BE2C (cell line): ENCODE data around the gene HDAC1.

Source experiments
- DNase-seq: peaks from one replicate; pipeline ENCODE4 v3.0.0-alpha.2; 2020
- H3K27me3 ChIP-seq: fragments of 250-450 bp; sonication (Bioruptor Pico); 2 replicates; pipeline ENCODE4 v1.5.1; 2020; ENCODE audit warnings: mild to moderate bottlenecking
- H3K36me3 ChIP-seq: fragments of 250-450 bp; sonication (Bioruptor Pico); 2 replicates; pipeline ENCODE4 v1.5.1; 2020; ENCODE audit warnings: mild to moderate bottlenecking
- H3K4me1 ChIP-seq: fragments of 250-450 bp; sonication (Bioruptor Pico); 2 replicates; pipeline ENCODE4 v1.5.1; 2020
- H3K4me3 ChIP-seq: 2 replicates; pipeline ENCODE4 v1.5.1; 2011; ENCODE audit warnings: low read depth, low read length
- H3K9me3 ChIP-seq: fragments of 250-450 bp; sonication (Bioruptor Pico); 2 replicates; pipeline ENCODE4 v1.5.1; 2020
- TF ChIP-seq, protein P1 (sequence below): IDR thresholded peaks from 2 replicates; pipeline ENCODE4 v1.5.1; 2012; ENCODE audit warnings: mild to moderate bottlenecking, low read depth, low read length

The HDAC1 gene

DNA sequence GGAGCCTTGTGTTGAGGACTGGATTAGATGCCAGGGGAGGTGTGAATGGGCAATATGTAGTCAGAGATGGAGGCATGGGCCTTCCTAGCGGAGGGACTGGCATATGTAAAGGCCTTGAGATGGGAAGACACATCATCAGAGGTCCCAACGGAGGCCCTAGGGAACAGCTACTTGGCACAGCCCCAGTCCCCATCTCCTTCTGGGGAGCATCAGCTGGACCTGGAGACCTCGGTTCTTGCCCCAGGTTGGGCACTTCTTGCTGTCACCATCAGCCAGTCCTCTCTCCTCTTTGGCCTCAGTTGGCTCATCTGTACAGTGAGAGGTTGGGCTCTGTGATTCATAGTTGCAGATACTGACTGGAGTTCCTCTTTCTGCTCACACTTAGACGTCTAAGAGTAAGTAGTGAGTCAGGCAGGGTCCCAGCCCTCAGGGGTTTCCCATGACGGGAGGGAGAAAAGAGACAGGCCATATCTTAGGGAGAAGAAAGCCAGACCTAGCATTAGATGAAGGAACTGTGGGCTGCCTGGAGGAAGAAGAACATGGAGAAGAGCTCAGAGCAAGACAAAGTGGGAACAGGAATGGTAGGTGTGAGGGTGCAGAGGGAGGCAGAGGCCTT, 47.6 kb downstream of the HDAC1 start:
- DNase-seq = no peak
- no peaks in the 10 kb centered on the region for H3K9me3 ChIP-seq
- H3K27me3 ChIP-seq = no peaks in the 10 kb centered on the region
- H3K4me3 ChIP-seq = no peak overlapping the region
- TF ChIP-seq, protein P1, sequence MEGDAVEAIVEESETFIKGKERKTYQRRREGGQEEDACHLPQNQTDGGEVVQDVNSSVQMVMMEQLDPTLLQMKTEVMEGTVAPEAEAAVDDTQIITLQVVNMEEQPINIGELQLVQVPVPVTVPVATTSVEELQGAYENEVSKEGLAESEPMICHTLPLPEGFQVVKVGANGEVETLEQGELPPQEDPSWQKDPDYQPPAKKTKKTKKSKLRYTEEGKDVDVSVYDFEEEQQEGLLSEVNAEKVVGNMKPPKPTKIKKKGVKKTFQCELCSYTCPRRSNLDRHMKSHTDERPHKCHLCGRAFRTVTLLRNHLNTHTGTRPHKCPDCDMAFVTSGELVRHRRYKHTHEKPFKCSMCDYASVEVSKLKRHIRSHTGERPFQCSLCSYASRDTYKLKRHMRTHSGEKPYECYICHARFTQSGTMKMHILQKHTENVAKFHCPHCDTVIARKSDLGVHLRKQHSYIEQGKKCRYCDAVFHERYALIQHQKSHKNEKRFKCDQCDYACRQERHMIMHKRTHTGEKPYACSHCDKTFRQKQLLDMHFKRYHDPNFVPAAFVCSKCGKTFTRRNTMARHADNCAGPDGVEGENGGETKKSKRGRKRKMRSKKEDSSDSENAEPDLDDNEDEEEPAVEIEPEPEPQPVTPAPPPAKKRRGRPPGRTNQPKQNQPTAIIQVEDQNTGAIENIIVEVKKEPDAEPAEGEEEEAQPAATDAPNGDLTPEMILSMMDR = no peak
- no peaks in the 10 kb centered on the region for H3K4me1 ChIP-seq
- H3K36me3 ChIP-seq = no peaks in the 10 kb centered on the region; the same call in 1 of the 2 replicates

DNA sequence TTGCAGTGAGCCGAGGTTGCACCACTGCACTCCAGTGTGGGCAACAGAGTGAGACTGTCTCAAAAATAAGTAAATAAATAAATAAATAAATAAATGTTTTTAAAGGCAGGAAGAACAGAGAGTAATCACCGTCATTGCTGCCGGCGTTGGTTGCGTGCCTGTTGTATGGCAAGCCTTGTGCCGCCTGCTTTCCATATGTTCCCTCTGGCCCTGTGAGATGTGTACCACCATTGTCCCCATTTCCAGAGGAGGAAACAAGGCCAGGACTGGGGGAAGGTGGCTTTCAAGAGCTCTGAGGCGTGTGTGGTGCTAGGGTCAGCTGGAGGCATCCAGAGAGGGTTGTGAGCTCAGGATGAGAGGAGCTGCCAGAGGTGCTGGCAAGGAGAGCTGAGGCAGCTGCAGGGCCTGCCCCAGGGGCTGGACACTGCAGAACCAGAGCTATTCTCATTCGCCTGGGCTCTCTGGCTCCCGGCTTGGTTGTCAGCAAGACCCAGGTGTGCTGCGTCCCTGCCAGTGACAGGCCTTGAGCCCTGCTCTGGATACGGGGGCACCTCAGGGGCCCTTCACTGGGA, 49.4 kb downstream of the HDAC1 start:
- no peak for DNase-seq
- no peaks in the 10 kb centered on the region for H3K36me3 ChIP-seq
- H3K4me3 ChIP-seq = no peak overlapping the region
- H3K9me3 ChIP-seq = no peaks in the 10 kb centered on the region
- no peaks in the 10 kb centered on the region for H3K4me1 ChIP-seq
- TF ChIP-seq, protein P1 = no peak
- no peaks in the 10 kb centered on the region for H3K27me3 ChIP-seq

DNA sequence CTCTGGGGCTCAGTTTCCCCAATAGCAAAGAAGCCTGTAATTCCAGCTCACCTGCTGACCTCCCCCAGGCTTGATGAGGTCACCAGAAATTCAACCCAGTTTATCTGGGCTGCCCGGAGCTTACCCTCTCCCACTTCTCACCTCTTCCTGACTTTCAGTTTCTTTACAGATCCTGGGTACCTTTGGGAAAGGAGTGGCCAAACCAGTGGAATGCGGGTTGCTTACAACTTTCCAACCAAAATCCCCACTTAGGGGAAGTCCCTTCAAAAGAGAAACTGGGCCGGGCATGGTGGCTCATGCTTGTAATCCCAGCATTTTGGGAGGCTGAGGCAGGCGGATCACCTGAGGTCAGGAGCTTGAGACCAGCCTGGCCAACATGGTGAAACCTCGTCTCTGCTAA, 50.1 kb downstream of the HDAC1 start:
- no peaks in the 10 kb centered on the region for H3K36me3 ChIP-seq
- no peaks in the 10 kb centered on the region for H3K27me3 ChIP-seq
- H3K9me3 ChIP-seq = no peaks in the 10 kb centered on the region
- TF ChIP-seq, protein P1 = no peak
- no peak overlapping the region for H3K4me3 ChIP-seq
- H3K4me1 ChIP-seq = no peaks in the 10 kb centered on the region
- no peak for DNase-seq

DNA sequence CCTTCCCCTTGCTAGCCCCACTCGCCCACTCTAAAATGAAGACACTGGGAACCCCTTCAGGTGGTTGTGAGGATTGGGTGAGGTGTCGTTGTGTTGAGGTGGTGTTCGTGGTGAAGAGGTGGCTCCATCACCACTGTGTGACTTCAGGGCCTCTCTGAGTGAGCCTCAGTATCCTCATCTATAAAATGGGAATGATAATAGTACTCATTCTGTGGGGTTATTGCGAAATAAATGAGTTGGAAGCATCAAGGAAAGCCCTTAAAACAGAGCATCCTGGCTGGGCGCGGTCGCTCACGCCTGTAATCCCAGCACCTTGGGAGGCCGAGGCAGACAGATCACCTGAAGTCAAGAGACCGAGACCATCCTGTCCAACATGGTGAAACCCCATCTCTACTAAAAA, 50.8 kb downstream of the HDAC1 start:
- DNase-seq = no peak
- H3K4me1 ChIP-seq = no peaks in the 10 kb centered on the region
- H3K9me3 ChIP-seq = no peaks in the 10 kb centered on the region
- no peak overlapping the region for H3K4me3 ChIP-seq
- H3K36me3 ChIP-seq = no peaks in the 10 kb centered on the region
- H3K27me3 ChIP-seq = no peaks in the 10 kb centered on the region
- TF ChIP-seq, protein P1 = no peak

DNA sequence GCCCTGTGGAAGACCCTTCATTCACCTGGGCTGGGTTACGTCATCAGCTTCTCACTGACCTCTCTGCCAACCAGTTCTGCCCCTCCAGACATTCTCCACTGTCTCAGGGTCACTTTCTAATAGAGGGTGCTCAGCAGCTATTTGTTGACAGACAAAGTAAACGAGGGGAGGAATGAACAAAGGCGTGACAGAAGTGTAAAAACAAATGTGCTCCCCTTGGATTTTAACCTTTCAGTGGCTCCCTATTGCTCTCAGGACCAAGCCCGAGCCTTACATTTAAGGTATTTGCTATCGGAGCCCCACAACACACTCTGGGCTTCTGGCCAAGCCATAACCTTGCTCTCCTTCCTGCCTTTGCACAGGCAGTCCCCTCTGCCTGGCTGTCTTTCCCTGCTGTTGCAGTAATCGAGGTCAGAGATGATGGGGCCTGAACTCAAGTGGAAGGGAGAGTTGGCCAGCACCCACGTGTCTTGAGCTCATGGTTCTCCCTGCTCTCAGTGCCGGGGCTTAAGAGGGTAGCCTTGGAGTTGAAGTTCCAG, 53.5 kb downstream of the HDAC1 start:
- no peaks in the 10 kb centered on the region for H3K27me3 ChIP-seq
- DNase-seq = no peak
- H3K4me3 ChIP-seq = no peak overlapping the region
- no peaks in the 10 kb centered on the region for H3K4me1 ChIP-seq
- H3K9me3 ChIP-seq = peaks cover under 1% of the 10 kb centered on the region
- H3K36me3 ChIP-seq = no peaks in the 10 kb centered on the region
- TF ChIP-seq, protein P1 = no peak

DNA sequence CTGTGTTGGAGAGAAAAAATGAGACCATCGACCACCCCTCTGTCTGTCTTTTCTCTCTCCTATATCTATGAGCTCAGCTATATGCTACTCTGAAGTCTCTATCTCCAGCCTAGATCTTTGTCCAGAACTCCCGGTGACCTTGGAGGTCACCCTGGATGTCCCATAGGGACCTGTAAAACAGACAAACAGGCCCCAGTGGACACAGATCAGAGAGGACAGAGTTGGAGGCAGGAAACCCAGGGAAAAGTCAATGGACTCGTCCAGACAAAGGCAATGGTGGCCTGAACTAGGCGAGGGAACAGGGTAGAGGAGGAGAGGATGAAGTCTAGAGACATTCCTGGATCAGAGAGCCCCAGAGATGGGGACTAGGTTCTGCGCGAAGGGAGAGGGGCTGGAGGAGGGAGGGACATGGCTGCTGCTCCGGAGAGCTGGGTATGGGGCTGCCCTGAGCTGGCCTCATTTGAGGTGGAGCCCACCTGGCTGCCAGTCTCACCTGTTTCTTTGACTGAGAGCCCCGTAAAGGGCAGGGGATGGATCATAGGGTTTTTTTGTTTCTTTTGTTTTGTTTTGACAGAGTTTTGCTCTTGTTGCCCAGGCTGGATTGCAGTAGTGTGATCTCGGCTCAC, 54.8 kb downstream of the HDAC1 start:
- TF ChIP-seq, protein P1 = no peak
- Histone ChIP-seq H3K4me1 (no peaks in the 10 kb centered on the region), H3K36me3 (no peaks in the 10 kb centered on the region), H3K27me3 (no peaks in the 10 kb centered on the region), H3K4me3 (no peak overlapping the region), H3K9me3 (peaks cover 6% of the 10 kb centered on the region)
- no peak for DNase-seq
